ENCODE measurements around the gene MAFG. TPM values are rescaled to one million over a fixed set of nuclear protein-coding genes. Genes with fewer than 3 reads are reported as not detected.
A peak's percentile ranks its signal among the peaks of the same experiment; 100 is the strongest.

Gene MAFG
- total and polyA plus RNA-seq, 9 of the 15 experiments (the other 6 are each of a cell fraction or from before 2014, with no cell fraction given), result 1.1 to 58.1 (median 24.9) TPM

DNA sequence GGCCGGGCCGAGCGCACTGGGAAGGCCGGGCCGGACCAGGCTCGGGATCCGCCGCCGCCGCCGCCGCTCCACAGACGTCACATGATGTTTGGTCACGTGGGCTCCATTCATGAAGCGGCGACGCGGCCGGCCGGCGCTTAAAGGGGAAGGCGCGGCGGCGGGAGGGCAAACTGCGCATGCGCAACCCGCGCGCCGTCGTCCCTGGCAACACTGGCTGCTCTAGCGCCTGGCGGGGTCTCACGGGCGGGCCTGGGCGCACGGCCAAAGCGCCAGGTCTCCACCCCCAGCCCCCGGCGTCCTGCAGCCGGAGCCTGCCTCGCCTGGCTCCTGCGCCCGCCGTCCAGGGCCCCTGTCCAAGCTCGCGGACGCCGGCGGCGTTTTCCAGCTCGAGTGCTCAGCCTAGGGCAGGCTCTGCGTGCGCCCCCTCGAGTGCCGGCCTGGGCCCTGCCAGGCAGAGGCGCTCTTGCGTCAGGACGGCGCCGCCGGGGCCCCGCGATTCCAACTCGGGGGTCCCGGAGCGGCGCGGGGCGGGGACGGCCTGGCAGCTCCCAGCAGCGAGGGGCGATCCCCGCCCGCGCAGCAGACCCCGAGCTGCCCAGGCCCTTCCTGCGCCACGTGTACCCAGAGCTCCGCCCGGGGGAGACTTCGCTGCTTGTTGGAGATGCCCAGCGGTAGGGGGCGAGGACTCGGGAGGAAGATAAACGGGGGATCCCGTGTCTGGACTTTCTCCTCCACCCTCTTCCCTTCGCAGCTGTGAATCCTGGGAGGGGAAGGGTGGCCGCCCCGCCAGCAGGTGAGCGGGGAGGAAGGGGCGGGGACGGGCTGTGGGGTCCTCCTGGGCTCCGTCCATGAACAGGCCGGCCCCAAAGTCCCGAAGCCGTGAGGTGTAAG is at the start of gene MAFG (continued):
- TF ChIP-seq, protein P1, sequence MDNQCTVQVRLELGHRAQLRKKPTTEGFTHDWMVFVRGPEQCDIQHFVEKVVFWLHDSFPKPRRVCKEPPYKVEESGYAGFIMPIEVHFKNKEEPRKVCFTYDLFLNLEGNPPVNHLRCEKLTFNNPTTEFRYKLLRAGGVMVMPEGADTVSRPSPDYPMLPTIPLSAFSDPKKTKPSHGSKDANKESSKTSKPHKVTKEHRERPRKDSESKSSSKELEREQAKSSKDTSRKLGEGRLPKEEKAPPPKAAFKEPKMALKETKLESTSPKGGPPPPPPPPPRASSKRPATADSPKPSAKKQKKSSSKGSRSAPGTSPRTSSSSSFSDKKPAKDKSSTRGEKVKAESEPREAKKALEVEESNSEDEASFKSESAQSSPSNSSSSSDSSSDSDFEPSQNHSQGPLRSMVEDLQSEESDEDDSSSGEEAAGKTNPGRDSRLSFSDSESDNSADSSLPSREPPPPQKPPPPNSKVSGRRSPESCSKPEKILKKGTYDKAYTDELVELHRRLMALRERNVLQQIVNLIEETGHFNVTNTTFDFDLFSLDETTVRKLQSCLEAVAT (IDR thresholded peaks at IDR 0.05), result no peak
- TF ChIP-seq, protein P2, sequence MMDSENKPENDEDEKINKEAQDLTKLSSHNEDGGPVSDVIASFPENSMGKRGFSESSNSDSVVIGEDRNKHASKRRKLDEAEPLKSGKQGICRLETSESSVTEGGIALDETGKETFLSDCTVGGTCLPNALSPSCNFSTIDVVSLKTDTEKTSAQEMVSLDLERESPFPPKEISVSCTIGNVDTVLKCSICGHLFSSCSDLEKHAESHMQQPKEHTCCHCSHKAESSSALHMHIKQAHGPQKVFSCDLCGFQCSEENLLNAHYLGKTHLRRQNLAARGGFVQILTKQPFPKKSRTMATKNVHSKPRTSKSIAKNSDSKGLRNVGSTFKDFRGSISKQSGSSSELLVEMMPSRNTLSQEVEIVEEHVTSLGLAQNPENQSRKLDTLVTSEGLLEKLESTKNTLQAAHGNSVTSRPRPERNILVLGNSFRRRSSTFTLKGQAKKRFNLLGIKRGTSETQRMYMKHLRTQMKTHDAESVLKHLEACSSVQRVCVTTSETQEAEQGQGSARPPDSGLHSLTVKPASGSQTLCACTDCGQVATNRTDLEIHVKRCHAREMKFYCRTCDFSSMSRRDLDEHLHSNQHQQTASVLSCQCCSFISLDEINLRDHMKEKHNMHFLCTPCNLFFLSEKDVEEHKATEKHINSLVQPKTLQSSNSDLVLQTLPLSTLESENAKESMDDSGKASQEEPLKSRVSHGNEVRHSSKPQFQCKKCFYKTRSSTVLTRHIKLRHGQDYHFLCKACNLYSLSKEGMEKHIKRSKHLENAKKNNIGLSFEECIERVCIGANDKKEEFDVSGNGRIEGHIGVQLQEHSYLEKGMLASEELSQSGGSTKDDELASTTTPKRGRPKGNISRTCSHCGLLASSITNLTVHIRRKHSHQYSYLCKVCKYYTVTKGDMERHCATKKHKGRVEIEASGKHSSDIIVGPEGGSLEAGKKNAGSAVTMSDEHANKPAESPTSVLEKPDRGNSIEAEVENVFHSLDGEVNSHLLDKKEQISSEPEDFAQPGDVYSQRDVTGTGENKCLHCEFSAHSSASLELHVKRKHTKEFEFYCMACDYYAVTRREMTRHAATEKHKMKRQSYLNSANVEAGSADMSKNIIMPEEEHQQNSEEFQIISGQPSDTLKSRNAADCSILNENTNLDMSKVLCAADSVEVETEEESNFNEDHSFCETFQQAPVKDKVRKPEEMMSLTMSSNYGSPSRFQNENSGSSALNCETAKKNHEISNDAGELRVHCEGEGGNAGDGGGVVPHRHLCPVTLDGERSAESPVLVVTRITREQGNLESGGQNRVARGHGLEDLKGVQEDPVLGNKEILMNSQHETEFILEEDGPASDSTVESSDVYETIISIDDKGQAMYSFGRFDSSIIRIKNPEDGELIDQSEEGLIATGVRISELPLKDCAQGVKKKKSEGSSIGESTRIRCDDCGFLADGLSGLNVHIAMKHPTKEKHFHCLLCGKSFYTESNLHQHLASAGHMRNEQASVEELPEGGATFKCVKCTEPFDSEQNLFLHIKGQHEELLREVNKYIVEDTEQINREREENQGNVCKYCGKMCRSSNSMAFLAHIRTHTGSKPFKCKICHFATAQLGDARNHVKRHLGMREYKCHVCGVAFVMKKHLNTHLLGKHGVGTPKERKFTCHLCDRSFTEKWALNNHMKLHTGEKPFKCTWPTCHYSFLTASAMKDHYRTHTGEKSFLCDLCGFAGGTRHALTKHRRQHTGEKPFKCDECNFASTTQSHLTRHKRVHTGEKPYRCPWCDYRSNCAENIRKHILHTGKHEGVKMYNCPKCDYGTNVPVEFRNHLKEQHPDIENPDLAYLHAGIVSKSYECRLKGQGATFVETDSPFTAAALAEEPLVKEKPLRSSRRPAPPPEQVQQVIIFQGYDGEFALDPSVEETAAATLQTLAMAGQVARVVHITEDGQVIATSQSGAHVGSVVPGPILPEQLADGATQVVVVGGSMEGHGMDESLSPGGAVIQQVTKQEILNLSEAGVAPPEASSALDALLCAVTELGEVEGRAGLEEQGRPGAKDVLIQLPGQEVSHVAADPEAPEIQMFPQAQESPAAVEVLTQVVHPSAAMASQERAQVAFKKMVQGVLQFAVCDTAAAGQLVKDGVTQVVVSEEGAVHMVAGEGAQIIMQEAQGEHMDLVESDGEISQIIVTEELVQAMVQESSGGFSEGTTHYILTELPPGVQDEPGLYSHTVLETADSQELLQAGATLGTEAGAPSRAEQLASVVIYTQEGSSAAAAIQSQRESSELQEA (IDR thresholded peaks at IDR 0.05; ENCODE audit: low read depth), result no peak
- TF ChIP-seq, protein P3, sequence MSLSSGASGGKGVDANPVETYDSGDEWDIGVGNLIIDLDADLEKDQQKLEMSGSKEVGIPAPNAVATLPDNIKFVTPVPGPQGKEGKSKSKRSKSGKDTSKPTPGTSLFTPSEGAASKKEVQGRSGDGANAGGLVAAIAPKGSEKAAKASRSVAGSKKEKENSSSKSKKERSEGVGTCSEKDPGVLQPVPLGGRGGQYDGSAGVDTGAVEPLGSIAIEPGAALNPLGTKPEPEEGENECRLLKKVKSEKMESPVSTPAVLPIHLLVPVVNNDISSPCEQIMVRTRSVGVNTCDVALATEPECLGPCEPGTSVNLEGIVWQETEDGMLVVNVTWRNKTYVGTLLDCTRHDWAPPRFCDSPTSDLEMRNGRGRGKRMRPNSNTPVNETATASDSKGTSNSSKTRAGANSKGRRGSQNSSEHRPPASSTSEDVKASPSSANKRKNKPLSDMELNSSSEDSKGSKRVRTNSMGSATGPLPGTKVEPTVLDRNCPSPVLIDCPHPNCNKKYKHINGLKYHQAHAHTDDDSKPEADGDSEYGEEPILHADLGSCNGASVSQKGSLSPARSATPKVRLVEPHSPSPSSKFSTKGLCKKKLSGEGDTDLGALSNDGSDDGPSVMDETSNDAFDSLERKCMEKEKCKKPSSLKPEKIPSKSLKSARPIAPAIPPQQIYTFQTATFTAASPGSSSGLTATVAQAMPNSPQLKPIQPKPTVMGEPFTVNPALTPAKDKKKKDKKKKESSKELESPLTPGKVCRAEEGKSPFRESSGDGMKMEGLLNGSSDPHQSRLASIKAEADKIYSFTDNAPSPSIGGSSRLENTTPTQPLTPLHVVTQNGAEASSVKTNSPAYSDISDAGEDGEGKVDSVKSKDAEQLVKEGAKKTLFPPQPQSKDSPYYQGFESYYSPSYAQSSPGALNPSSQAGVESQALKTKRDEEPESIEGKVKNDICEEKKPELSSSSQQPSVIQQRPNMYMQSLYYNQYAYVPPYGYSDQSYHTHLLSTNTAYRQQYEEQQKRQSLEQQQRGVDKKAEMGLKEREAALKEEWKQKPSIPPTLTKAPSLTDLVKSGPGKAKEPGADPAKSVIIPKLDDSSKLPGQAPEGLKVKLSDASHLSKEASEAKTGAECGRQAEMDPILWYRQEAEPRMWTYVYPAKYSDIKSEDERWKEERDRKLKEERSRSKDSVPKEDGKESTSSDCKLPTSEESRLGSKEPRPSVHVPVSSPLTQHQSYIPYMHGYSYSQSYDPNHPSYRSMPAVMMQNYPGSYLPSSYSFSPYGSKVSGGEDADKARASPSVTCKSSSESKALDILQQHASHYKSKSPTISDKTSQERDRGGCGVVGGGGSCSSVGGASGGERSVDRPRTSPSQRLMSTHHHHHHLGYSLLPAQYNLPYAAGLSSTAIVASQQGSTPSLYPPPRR (CRISPR knock-in tag; IDR thresholded peaks at IDR 0.05; ENCODE audit: borderline replicate concordance), result no peak
- TF ChIP-seq ZNF589 (CRISPR knock-in tag; IDR thresholded peaks at IDR 0.05; ENCODE audit: low read depth) (no peak), ZNF699 (CRISPR knock-in tag; IDR thresholded peaks at IDR 0.05; ENCODE audit: insufficient replicate concordance) (no peak), ZNF41 (CRISPR knock-in tag; conservative IDR thresholded peaks at IDR 0.05) (no peak)
- TF ChIP-seq, protein P4, sequence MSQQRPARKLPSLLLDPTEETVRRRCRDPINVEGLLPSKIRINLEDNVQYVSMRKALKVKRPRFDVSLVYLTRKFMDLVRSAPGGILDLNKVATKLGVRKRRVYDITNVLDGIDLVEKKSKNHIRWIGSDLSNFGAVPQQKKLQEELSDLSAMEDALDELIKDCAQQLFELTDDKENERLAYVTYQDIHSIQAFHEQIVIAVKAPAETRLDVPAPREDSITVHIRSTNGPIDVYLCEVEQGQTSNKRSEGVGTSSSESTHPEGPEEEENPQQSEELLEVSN (IDR thresholded peaks at IDR 0.05; ENCODE audit: borderline replicate concordance in 1 of 2, extremely low read depth in 1 of 2, insufficient read depth in 1 of 2, insufficient read length in 1 of 2, low read depth in 1 of 2, low read length in 1 of 2, poor library complexity in 1 of 2, severe bottlenecking in 1 of 2), result peak; percentile 13 to 73
